HEK293 (cell line): ENCODE results near the gene PRMT6.

Experiments
- CTCF ChIA-PET: fragments of 350-600 bp; formaldehyde crosslinking; extraction: SDS; loops from one replicate; lab custom pipeline; 2021; ENCODE audit warnings: antibody characterized with exemption; lab: Yijun Ruan, JAX
- POLR2A ChIA-PET: fragments of 300-600 bp; formaldehyde crosslinking; extraction: SDS; loops from one replicate; lab custom pipeline; 2020; ENCODE audit warnings: antibody characterized with exemption, inconsistent platforms; lab: Yijun Ruan, JAX
- H3K27ac ChIP-seq: fragments of 200-500 bp; sonication (Bioruptor generic); 2 replicates; pipeline ENCODE4 v1.5.1; 2014; ENCODE audit warnings: low read depth, low read length, control low read depth, inconsistent platforms; ENCODE audit errors: extremely low read depth
- H3K36me3 ChIP-seq, 2 experiments: fragments of 200-500 bp in 1 of 2; sonication (Bioruptor generic) in 1 of 2; 1 replicate in 1 of 2; 2 replicates in 1 of 2; pipeline ENCODE4 v1.5.1; 2014 to 2017; ENCODE audit warnings: inconsistent platforms in 2 of 2, low read length in 2 of 2; ENCODE audit not compliant: control insufficient read depth in 2 of 2, insufficient read depth in 1 of 2
- H3K4me1 ChIP-seq: fragments of 200-500 bp; sonication (Bioruptor generic); 2 replicates; pipeline ENCODE4 v1.5.1; 2014; ENCODE audit warnings: mild to moderate bottlenecking, low read length, inconsistent platforms; ENCODE audit not compliant: control insufficient read depth, insufficient read depth
- H3K4me3 ChIP-seq: 2 replicates; pipeline ENCODE4 v1.5.1; 2011; ENCODE audit warnings: low read depth, mild to moderate bottlenecking, control low read depth, low read length, moderate library complexity
- H3K9me3 ChIP-seq: fragments of 200-500 bp; sonication (Bioruptor generic); 2 replicates; pipeline ENCODE4 v1.5.1; 2014; ENCODE audit warnings: low read depth, low read length, inconsistent platforms; ENCODE audit not compliant: control insufficient read depth, insufficient read depth
- BCL11A ChIP-seq: fragments of 450-650 bp; formaldehyde crosslinking; IDR thresholded peaks from 2 replicates; pipeline ENCODE4 v1.5.1; 2016; ENCODE audit warnings: low read depth, missing biosample characterization, missing genetic modification characterization
- KLF10 ChIP-seq: fragments of 450-650 bp; IDR thresholded peaks from 2 replicates; pipeline ENCODE4 v1.5.1; 2018; ENCODE audit warnings: missing biosample characterization, mild to moderate bottlenecking, missing genetic modification characterization
- OSR2 ChIP-seq: fragments of 450-650 bp; formaldehyde crosslinking; IDR thresholded peaks from 2 replicates; pipeline ENCODE4 v1.5.1; 2016; ENCODE audit warnings: missing biosample characterization, missing genetic modification characterization
- SP3 ChIP-seq: fragments of 450-650 bp; formaldehyde crosslinking; IDR thresholded peaks from 2 replicates; pipeline ENCODE4 v1.5.1; 2016; ENCODE audit warnings: missing biosample characterization, missing genetic modification characterization
- SP7 ChIP-seq: fragments of 450-650 bp; formaldehyde crosslinking; IDR thresholded peaks from 2 replicates; pipeline ENCODE4 v1.5.1; 2016; ENCODE audit warnings: missing biosample characterization, missing genetic modification characterization
- TSHZ1 ChIP-seq: fragments of 450-650 bp; formaldehyde crosslinking; IDR thresholded peaks from 2 replicates; pipeline ENCODE4 v1.5.1; 2016; ENCODE audit warnings: missing biosample characterization, missing genetic modification characterization, borderline replicate concordance
- YY1 ChIP-seq: fragments of 450-650 bp; formaldehyde crosslinking; IDR thresholded peaks from 2 replicates; pipeline ENCODE4 v1.5.1; 2018; ENCODE audit warnings: missing biosample characterization, missing genetic modification characterization
- ZBTB20 ChIP-seq: fragments of 450-650 bp; formaldehyde crosslinking; IDR thresholded peaks from 2 replicates; pipeline ENCODE4 v1.5.1; 2016; ENCODE audit warnings: missing biosample characterization, missing genetic modification characterization
- ZNF155 ChIP-seq: fragments of 450-650 bp; formaldehyde crosslinking; IDR thresholded peaks from 2 replicates; pipeline ENCODE4 v1.5.1; 2016; ENCODE audit warnings: missing biosample characterization, missing genetic modification characterization
- ZNF292 ChIP-seq: fragments of 450-650 bp; formaldehyde crosslinking; IDR thresholded peaks from 2 replicates; pipeline ENCODE4 v1.5.1; 2016; ENCODE audit warnings: low read depth, missing biosample characterization, missing genetic modification characterization, borderline replicate concordance
- ZNF513 ChIP-seq: fragments of 450-650 bp; IDR thresholded peaks from 2 replicates; pipeline ENCODE4 v1.5.1; 2018; ENCODE audit warnings: missing biosample characterization, missing genetic modification characterization
- ZNF518A ChIP-seq: fragments of 450-650 bp; formaldehyde crosslinking; conservative IDR thresholded peaks from 2 replicates; pipeline ENCODE4 v1.5.1; 2016; ENCODE audit warnings: low read depth, missing biosample characterization, missing genetic modification characterization
- ZNF521 ChIP-seq: fragments of 450-650 bp; formaldehyde crosslinking; IDR thresholded peaks from 2 replicates; pipeline ENCODE4 v1.5.1; 2017; ENCODE audit warnings: missing biosample characterization, mild to moderate bottlenecking, missing genetic modification characterization
- ZNF629 ChIP-seq: fragments of 450-650 bp; formaldehyde crosslinking; IDR thresholded peaks from 2 replicates; pipeline ENCODE4 v1.5.1; 2017; ENCODE audit warnings: missing biosample characterization, missing genetic modification characterization
- ZNF660 ChIP-seq: fragments of 450-650 bp; IDR thresholded peaks from 2 replicates; pipeline ENCODE4 v1.5.1; 2018; ENCODE audit warnings: missing biosample characterization, mild to moderate bottlenecking, missing genetic modification characterization
- ZNF830 ChIP-seq: fragments of 450-650 bp; IDR thresholded peaks from 2 replicates; pipeline ENCODE4 v1.5.0; 2018; ENCODE audit warnings: missing biosample characterization, missing genetic modification characterization, low read depth, mild to moderate bottlenecking, moderate library complexity
- ZNF837 ChIP-seq: fragments of 450-650 bp; formaldehyde crosslinking; IDR thresholded peaks from 2 replicates; pipeline ENCODE4 v1.5.1; 2016; ENCODE audit warnings: missing biosample characterization, missing genetic modification characterization
- TF ChIP-seq, protein P1 (sequence below): fragments of 450-650 bp; formaldehyde crosslinking; IDR thresholded peaks from 2 replicates; pipeline ENCODE4 v1.5.1; 2016; ENCODE audit warnings: missing biosample characterization, missing genetic modification characterization, low read depth

Gene PRMT6

DNA sequence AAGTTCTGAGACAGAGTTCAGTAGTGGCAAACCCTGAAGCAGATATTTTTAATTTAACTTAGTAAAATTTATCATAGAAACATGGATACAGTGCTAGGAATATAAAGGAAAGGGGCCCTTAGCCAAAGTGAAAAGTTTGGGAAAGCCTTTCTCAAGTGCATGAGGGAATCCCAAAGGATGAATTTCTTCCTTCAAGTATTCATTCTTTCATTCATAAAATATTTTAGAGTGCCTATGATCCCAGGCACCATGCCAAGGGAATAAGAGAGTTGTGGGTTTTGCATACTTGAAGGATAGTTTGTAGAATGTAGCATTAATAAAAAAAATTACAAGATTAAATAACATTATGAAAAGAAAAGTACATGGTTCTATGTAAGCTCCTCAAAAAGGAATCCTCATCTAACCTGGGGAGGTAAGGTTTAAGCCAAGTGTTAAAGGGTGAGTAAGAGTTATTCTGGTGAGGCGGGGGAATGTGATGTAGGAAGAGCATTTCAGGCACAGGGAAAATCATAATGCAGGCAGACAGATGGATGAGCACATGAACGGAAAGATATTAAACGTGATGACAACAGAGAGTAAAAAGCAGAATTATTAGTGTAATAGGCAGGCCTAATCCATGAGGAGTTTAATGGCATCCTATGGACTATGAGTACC is 44.0 kb downstream of the PRMT6 start:
- Histone ChIP-seq H3K4me3 (no peak overlapping the region), H3K36me3 (no peaks in the 10 kb centered on the region), H3K9me3 (no peaks in the 10 kb centered on the region), H3K4me1 (no peaks in the 10 kb centered on the region), H3K27ac (no peak overlapping the region)
- POLR2A ChIA-PET: interaction anchor here (0.6 kb wide), 1 partner anchor 354 kb away, joined by 3 read pairs; no protein-coding TSS in a partner anchor
- CTCF ChIA-PET: no interaction called here
- TF ChIP-seq SP3 (tag by site-specific recombination) (no peak), ZNF513 (tag by site-specific recombination) (no peak), ZNF292 (no peak), KLF10 (no peak), YY1 (tag by site-specific recombination) (no peak), ZNF660 (tag by site-specific recombination) (no peak), ZNF837 (tag by site-specific recombination) (no peak), ZNF830 (tag by site-specific recombination) (no peak), BCL11A (tag by site-specific recombination) (no peak), ZNF518A (no peak), ZNF155 (tag by site-specific recombination) (no peak), ZNF521 (tag by site-specific recombination) (no peak)
- TF ChIP-seq, protein P1, sequence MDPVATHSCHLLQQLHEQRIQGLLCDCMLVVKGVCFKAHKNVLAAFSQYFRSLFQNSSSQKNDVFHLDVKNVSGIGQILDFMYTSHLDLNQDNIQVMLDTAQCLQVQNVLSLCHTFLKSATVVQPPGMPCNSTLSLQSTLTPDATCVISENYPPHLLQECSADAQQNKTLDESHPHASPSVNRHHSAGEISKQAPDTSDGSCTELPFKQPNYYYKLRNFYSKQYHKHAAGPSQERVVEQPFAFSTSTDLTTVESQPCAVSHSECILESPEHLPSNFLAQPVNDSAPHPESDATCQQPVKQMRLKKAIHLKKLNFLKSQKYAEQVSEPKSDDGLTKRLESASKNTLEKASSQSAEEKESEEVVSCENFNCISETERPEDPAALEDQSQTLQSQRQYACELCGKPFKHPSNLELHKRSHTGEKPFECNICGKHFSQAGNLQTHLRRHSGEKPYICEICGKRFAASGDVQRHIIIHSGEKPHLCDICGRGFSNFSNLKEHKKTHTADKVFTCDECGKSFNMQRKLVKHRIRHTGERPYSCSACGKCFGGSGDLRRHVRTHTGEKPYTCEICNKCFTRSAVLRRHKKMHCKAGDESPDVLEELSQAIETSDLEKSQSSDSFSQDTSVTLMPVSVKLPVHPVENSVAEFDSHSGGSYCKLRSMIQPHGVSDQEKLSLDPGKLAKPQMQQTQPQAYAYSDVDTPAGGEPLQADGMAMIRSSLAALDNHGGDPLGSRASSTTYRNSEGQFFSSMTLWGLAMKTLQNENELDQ (tag by site-specific recombination): no peak

GRCh38 chr1:107105914-107106313 is 49.4 kb downstream of the PRMT6 start:
- CTCF ChIA-PET: no interaction called here
- no peaks in the 10 kb centered on the region for H3K9me3 ChIP-seq
- H3K4me1 ChIP-seq: no peaks in the 10 kb centered on the region
- POLR2A ChIA-PET: no interaction called here
- no peak overlapping the region for H3K4me3 ChIP-seq
- no peaks in the 10 kb centered on the region for H3K36me3 ChIP-seq
- TF ChIP-seq ZBTB20 (tag by site-specific recombination): no peak
- no peak for TF ChIP-seq SP7 (tag by site-specific recombination)
- no peak for TF ChIP-seq TSHZ1 (tag by site-specific recombination)
- TF ChIP-seq ZNF629 (tag by site-specific recombination): no peak
- no peak for TF ChIP-seq OSR2 (tag by site-specific recombination)
- TF ChIP-seq, all 188 proteins: peak for 0
- no peak overlapping the region for H3K27ac ChIP-seq
